Endometrial microvascular endothelial cells (primary cell): ENCODE results near the gene AP3B1. TPM values are rescaled to one million over a fixed set of nuclear protein-coding genes. Genes with fewer than 3 reads are reported as not detected.
"Not testable (repeated sequence)": the region's sequence is repeated elsewhere in the genome, so short reads cannot be mapped to it uniquely, and the experiment has no call there.

ENCODE experiments used
- in situ Hi-C: cut with HindIII; loops from 2 replicates; pipeline ENCODE4 v1.10.0; 2017; ENCODE audit warnings: low sequenced_read_pairs, low pct_unique_long_range_greater_than_20kb; ENCODE audit errors: inconsistent ontology term
- total RNA-seq: library from RNA; depleted of rRNA; stranded (reverse); fragments of >200 nt; gene quantifications from one replicate; pipeline ENCODE4 v1.2.3, GENCODE V29; 2015; ENCODE audit errors: inconsistent ontology term

AP3B1 gene
- total RNA-seq, 1 donor from 2014 or later, result 36.5 TPM

DNA sequence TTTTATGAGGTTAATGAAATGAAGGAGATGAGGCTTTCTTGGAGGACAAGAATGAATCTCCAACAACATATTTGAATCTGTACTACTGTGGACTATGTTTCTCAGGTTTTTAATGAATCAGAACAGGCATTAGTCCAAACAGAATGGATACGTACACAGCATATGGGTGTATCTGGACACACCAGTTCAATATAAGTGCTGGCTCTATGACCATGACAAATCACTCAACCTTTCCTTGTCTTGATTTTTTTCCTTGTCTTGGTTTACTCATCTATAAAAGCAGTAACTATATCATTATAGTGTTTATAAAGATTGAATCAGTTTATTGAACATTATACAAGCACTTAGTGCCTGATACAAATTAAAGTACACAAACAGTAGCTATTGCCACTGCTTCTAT, 104.1 kb downstream of the AP3B1 start:
- in situ Hi-C loops, result no loop called here

DNA sequence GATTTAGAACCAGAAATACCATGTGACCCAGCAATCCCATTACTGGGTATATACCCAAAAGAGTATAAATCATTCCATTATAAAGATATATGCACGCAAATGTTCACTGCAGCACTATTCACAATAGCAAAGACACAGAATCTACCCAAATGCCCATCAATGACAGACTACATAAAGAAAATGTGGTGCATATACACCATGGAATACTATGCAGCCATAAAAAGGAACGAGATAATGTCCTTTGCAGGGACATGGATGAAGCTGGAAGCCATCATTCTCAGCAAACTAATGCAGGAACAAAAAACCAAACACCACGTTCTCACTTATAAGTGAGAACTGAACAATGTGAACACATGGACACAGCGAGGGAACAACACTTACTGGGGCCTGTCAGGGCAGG, 105.8 kb downstream of the AP3B1 start:
- in situ Hi-C loops, result not testable (repeated sequence)

DNA sequence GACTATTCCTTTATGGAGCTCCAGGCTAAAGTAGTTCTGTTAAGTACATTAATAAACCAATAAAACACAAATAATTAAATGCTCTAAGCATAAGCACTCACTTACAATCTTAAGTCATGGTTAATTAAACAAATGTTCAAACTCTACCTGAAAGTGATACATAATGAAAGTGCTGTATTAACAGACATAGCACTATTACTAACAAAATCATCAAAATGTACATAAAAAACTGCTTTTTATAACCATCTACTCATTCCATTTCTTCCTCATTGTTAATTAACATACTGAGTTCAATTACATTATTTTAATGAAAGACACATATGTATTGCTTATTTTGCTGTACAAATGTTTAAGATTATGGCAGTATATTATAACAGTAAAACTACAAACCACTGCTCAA, 107.3 kb downstream of the AP3B1 start:
- in situ Hi-C loops, result no loop called here

DNA sequence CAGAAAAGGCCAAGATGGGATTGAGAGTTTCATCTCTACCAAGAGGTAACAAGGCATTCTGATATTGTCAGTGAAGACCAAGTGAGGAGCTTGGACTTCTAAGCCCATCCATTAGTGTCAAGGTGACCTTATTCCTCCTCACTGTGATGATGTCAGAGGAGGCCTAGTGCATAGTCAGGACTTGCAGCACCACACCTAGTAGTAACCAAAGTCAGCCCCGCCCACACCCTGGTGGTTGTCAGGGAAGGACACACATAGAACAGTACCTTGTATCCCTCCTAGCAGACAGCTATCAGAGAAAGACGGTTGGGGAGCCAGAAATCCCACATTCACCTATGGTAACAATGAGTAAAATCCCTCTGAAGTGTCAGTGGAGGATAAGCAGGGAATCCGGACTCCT, 111.7 kb downstream of the AP3B1 start:
- in situ Hi-C loops, result no loop called here

DNA sequence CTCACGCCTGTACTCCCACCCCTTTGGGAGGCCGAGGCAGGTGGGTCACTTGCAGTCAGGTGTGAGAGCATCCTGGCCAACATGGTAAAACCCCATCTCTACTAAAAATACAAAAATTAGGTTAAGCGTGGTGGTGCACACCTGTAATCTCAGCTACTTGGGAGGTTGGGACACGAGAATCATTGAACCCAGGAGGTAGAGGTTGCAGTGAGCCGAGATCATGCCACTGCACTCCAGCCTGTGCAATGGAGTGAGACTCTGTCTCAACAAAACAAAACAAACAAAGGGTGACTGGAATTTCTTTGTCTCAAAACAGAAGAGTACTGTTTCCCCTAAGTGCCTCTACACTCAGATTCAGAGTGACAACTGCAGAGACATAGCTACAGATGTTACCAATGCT, 116.1 kb downstream of the AP3B1 start:
- in situ Hi-C loops, result no loop called here

DNA sequence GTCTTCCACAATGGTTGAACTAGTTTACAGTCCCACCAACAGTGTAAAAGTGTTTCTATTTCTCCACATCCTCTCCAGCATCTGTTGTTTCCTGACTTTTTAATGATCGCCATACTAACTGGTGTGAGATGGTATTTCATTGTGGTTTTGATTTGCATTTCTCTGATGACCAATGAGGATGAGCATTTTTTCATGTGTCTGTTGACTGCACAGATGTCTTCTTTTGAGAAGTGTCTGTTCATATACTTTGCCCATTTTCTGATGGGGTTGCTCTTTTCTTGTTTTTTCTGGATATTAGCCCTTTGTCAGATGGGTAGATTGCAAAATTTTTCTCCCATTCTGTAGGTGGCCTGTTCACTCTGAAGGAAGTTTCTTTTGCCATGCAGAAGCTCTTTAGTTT, 124.2 kb downstream of the AP3B1 start:
- in situ Hi-C loops, result not testable (repeated sequence)

DNA sequence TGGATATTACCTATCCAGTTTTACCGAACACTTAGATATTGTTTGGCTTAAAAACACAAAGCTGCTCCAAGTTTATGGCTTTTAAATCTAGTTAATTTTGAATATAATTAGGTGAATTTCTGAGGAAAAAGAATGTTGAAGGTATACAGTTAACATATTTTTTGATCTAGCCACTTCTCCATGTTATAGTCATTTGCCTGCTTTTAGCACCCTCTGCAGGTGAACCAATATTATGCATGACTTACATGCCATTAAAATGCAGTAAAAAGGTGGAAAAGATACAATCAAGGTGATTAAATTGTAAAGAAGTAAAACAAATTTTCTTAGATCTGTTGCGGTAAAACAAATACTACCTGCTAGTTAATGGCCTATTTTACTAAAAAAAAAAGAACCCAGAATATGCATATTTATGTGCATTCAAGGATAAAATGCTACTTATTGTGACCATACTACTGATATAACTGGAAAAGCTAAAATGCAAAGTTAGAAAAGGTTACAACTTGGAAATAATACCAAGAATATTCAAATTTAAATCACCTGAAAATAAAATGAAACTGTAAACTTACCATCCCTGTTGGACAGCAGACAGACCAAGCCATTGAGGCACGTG, 132.1 kb downstream of the AP3B1 start:
- in situ Hi-C loops, result no loop called here

DNA sequence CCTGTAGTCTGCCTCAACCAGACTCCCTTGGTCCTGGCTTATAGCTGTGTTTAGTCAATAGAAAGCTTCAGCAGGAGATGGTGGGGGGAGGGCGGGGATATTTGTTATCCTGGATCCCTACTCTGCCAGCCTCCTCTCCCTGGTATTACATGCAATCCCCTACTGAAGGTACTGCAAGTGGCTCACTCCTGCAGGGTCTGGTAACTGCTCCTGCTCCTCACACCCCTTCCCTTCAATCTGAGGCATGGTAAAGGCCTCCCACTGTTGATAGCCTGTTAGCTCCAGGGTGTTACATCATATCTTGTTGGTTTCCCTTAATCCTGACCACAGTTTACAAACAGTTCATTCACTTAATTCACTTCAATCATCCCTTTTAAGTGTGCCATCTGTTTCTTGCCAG, 137.5 kb downstream of the AP3B1 start:
- in situ Hi-C loops, result no loop called here

DNA sequence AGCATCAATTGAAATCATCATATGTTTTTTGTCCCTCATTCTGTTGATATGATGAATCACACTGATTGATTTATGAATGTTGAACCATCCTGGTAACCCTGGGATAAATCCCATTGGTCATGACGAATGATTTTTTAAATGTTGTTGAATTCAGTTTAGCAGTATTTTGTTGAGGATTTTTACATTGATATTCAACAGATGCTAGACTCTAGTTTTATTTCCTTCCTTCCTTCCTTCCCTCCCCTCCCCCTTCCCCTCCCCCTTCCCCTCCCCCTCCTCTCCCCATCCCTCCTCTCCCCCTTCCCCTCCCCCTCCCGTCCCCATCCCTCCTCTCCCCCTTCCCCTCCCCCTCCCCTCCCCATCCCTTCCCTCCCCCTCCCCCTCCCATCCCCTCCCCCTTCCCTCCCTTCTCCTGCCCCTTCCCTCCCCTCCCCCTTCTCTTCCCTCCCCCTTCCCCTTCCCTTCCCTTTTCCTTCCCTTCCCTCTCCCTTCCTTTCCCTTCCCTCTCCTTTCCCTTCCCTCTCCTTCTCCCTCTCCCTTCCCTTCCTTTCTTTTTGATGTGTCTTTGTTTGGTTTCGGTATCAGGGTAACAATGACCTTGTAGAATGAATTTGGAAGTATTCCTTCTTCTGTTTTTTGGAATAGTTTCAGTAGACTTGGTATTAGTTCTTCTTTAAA, 142.8 kb downstream of the AP3B1 start:
- in situ Hi-C loops, result no loop called here

DNA sequence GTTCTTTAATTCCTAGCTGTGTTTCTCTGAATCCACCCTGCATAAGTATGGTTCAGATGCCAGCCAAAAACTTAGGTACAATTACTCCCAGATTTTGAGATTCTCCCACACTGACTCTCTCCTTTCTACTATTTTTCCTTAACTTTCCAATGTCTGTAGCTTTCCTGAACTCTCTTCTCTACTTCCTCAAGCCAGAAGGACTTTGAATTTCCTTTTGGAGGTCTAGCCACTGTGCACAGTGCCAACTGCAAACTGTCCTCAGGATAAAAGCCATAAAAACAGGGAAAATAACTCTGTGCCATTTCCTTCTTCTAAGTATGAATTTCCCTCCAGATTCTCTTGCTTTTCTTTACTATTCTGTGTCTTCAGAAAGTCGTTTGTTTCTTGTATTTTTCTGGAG, 157.2 kb downstream of the AP3B1 start:
- in situ Hi-C loops, result no loop called here

DNA sequence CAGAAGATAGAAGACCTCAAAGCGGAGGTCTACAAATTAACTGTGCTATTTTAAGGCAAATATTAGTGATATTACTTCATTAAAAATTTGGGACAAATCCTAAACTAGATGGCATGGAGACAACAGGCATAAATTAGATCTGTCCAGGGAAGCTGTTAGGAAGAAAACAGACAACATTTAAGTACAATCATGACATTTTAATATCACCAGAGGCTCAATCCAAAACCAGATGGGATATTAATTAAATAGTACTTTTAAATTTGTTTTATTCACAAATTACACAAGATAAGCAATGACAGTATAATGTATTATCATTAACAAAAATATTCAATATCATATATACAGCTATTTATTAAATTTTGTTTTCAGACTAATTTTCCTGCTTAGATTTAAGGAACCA, 161.1 kb downstream of the AP3B1 start:
- in situ Hi-C loops, result no loop called here

DNA sequence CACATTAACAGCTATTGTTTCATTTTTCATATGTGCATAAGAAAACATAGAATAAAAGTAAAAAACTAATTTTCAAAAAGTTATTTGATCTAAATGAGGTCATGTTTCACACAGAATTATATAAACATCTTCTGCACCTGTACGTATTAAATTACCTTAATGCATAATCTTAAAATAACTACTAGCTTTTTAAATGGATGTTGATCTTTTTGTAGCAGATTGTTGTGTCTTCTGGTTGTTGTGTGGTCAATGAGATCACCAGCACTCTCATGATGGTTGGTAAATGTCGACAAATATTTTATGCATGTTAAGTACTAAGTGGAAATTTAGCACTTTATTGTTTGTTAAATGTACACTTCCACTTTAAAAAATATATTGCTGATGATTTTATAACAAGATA, 162.0 kb downstream of the AP3B1 start:
- in situ Hi-C loops, result no loop called here

DNA sequence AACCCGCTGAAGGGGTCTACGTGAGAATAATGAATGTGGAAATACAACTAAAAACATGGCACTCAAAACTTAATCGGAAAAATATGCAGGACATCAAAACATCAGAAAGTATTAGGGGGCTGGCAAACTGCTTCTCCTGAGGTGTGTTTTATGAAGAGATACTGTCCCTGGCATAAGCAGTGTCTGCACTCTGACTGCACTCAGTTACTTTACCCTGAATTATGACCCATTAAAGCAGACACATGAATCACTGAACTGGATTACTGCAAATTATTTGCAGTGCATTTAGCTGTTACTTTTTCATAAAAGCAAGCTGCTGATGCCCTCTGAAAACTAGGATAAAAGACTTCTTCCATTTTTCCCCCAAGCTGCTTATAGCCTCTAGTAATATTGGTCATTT, 164.9 kb downstream of the AP3B1 start:
- in situ Hi-C loops, result no loop called here

DNA sequence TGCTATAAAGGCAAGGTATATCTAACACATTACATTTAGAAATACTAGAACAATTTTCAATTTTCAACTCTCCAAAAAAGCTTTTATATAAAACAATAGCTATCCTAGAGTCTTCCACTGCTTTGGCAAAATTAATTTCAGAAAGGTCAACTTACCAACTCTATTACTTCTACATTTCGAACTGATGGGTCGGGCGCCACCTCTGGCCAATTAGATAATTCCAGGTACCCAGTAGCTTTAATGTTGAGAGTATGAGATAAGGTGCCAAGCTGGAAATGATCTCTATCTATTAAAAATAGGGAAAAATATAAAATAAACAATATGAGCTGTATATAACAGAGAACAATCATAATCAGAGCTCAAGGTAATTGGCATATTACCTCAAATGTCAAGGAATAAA, 166.6 kb downstream of the AP3B1 start:
- in situ Hi-C loops, result no loop called here

DNA sequence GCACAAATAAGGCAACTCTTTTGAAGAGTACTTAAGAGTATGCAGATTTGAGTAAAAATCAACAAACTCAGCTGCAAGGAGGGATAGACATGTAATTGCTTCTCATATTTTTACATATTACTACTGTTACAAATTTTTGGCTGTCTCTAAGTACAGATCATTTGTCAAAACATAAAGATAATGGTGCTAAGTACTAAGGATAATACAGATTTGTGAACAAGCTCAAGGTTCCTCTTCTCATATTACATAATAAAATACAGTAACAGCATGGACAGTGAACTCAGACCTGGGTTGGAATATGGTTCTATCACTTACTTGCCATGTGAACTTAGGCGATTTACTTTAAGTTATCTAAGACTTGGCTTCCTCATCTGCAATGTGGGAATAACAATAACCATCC, 168.0 kb downstream of the AP3B1 start:
- in situ Hi-C loops, result no loop called here

DNA sequence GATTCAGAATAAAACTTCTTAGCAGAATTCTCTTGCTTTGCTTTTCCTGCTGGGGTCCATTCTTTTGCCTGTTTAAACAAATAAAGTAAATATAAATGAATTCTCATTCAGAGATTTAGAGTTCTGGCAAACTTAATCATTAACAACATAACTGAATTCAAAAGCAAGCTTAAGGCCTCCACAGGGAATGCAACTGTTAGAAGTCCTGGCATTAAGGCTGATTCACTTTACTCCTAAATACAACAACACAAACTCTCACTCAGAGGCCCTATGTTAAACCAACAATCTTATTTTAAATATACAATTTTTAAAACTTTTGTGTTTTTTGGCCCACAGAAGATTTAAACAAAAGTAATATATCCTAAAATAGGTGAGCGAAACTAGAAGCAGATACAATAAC, 178.3 kb downstream of the AP3B1 start:
- in situ Hi-C loops, result no loop called here

DNA sequence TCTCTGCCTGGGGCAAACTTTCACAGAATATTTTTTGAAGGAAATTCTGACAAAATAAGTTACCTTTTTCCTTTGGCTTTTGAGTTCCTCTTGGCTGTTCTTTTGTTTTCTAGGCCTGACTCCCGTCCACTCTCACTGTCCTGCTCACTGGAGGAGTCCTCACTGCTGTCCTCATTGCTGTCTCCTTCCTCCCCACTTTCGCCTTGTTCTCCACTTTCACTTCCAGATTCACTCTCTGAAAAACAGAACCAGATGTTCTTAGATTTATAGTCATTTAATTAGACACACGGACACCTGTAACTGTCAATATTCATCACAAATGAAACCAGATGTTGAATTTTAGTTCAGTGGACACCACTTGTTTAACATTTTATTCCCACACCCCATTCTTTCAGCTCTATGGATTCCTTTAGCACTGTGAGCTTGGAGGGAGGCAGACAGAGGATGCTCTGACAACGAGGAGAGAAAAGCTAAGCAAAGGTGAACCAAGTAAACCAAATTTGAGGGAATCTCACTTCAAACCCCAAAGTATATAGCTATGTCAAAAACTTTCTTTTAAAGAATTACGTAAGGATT, 180.7 kb downstream of the AP3B1 start:
- in situ Hi-C loops, result no loop called here

DNA sequence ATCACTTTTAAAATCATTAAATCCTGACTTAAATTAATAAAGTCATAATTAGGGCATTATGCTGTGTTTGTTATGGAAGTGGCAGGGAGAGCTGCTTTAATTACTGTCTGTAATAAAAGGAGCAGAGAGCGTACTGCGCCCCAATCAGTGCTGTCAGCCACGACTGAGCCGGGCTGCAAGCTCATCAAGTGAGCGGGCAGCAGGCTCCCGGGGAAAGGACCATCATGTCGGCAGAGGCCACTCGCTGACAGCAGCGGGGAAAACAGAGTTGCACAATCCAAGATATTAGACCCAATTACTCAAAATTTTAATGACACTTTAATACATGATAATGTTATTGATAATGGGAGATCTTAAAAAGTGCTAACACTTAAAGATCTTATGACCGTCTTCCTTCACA, 181.6 kb downstream of the AP3B1 start:
- in situ Hi-C loops, result no loop called here

DNA sequence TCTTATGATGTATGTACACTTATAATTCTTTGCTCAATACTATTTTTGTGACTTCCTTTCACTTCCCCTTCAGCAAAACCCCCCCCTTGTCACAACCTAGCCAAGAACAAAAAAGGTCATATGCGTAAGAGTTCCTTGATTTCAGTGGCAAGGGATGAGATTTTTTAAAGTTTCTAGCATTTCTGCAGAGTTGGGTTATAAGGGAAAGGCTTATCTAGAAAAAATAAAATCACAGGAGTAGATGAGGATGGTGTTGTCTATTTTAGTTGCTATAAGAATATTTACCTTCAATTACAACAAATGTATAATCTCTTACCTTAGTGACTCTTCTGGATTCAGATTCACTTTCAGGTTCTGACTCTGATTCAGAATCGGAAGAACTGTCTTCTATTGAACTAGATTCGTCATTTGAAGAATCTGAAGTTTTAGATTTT, 184.6 kb downstream of the AP3B1 start:
- in situ Hi-C loops, result no loop called here

DNA sequence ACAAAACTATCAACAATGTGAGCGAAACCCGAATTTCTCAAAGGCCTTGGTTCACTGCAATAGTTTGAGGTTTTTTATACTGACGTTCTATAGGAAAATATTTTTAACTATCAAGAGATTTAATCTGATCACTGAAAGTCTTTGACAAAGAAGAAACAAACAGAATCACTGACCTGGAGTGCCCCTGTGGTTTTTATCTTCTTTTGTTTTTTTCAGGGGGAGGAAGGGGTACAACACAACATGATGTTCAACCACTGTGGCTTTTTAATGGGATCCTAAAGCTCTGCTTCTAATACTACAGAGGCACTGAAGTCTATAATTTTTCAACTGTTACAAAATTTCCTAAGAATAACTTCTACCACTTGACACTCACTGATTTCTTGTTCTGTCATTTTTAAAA, 185.9 kb downstream of the AP3B1 start:
- in situ Hi-C loops, result no loop called here
